GM12875 (cell line): Measurements from ENCODE around the gene RAD51D.

ENCODE experiments used
- H3K4me3 ChIP-seq: one replicate; pipeline ENCODE4 v1.5.1; 2011; ENCODE audit warnings: low read depth, low read length, control low read depth
- TF ChIP-seq, protein P1 (sequence below): IDR thresholded peaks from 2 replicates; pipeline ENCODE4 v1.5.1; 2011; ENCODE audit warnings: low read depth, mild to moderate bottlenecking, control low read depth, inconsistent platforms, low read length, moderate library complexity, borderline replicate concordance; ENCODE audit not compliant: insufficient read depth

The RAD51D gene

DNA sequence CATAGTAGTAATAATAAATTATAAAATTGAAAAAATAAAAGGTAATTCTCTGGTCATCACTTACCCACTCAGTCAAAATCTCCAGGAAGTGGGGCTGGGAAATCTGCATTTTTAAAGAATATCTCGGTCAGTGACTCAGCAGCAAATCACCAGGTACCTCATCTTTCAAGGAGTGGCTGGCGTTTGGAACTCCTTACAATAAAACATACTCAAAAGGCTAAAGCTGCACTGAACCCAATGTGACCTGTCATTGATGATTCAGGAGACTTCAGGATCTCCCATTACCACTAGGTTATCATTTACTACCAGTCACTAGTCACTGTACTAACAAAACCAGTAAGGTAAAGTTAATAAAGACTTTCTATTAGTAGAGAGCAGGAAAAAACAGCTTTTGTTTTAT is 34.7 kb downstream of the RAD51D start:
- no peak overlapping the region for H3K4me3 ChIP-seq
- TF ChIP-seq, protein P1, sequence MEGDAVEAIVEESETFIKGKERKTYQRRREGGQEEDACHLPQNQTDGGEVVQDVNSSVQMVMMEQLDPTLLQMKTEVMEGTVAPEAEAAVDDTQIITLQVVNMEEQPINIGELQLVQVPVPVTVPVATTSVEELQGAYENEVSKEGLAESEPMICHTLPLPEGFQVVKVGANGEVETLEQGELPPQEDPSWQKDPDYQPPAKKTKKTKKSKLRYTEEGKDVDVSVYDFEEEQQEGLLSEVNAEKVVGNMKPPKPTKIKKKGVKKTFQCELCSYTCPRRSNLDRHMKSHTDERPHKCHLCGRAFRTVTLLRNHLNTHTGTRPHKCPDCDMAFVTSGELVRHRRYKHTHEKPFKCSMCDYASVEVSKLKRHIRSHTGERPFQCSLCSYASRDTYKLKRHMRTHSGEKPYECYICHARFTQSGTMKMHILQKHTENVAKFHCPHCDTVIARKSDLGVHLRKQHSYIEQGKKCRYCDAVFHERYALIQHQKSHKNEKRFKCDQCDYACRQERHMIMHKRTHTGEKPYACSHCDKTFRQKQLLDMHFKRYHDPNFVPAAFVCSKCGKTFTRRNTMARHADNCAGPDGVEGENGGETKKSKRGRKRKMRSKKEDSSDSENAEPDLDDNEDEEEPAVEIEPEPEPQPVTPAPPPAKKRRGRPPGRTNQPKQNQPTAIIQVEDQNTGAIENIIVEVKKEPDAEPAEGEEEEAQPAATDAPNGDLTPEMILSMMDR = no peak

DNA sequence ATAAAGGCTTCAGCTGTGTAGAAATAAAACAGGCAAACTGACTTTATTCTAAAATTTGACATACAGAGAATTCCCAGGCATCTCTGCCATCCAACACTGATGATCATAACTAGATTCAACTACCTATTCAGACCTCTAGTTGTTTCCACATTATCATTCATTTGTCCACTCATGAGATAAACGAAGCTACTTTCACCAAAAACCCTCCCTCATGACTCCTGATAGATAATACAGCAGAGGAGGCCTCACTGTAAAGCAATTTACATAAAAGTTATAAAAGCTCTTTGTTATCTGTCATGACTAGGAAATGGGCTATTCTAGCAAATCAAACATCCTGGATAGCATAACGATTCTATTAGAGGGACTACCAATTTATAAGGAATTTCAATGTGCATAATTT is 36.6 kb downstream of the RAD51D start:
- no peak overlapping the region for H3K4me3 ChIP-seq
- TF ChIP-seq, protein P1 = no peak

DNA sequence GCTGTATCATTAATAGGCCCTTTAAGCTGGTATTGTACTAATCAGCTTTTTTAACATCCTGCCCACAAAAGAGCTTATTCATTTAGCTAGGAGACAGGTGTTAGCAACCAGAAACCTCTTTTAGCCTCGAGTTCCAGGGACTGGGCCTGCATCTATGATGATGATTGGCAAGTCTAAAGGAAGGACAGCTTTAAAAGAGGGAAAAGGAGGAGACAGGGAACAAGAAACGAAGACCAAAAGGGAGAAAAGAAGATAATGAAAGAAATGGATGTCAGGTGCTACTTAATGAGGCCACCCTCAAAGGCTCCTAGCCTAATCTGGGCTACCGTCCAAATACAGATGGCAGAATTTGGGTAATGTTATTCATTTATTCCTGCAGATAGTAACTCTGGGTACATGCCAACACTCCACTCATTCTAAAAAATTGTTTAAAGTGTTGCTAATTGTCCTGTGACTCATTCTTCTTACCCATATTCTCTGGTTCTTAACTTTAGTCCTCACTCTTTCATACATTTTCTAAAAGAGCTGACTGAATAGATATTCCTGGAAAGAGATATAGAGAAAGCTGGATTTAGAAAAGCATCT is 37.5 kb downstream of the RAD51D start:
- no peak overlapping the region for H3K4me3 ChIP-seq
- TF ChIP-seq, protein P1 = no peak

DNA sequence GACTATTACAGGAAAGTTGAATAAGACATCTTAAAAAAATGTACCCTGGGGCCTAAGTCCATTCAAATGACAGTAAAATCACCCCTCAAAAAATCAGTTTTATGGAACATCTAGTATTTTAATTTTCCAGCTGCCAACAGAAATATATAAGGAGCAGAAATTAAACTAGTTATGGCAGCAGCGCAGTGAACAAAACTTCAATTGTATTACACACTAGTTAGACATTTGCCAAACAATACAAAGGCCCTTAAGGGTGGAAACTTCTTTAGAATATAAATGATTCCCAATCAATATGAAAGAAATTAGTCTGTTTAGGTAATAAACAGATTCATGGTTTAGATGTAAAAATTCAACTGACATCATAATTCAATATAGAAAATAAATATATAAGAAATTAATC is 38.0 kb downstream of the RAD51D start:
- H3K4me3 ChIP-seq = no peak overlapping the region
- TF ChIP-seq, protein P1 = no peak

DNA sequence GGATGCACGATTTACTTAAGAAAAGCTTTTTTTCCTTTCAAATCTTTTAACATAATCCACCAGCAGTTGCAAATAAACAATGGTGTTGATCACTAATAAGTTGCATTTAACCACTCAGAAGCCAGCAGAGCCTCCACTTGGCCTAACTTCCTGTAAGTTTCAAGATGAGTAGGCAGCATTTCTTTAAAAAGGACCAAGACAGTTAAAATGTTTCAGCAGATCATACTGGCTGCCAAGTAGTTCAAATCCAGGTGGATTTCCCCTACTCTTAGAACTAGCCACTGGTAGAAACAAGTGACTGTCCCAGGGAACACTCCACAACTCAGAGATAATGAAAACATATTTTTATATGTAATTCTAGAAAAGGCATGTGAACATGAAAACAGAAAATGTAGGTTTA is 39.1 kb downstream of the RAD51D start:
- TF ChIP-seq, protein P1 = no peak

DNA sequence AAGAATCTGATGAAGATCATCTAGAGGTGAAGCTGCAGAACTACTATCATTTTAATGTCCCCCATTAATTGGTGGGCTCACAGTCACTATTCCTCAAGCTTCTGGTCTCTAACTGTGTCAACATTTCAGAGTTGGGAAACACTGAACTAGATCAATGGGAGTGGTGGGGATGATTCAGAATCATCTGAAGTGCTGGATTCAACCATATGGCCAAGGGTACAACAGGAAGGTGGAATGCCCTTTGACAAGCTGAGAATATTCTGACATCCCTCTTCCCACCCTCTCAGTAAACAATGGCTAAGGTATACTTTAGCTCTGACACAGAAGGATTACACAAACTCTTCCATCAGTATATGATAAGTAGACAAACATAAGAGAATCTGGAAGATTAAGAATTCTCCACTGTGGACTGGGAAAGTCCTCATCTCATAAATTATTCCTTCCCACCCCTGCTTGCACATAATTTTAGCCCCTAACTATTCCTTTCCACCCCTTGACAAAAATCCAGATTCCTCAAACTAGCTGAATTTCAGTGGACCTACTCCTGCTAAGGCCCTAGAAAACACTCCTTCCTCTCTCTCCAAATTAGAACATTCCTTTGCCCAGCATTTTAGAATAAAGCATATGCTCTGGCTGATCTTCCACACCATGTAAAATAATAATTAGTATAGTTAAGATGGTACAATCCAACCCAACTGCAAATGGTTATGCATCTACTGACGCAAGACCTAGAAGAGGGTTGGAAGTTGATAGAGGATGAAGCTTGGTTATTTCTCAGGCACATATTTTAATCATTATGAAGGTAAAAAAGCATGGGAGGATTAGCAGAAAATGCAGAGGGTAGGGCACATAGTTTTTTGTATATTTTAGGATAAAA is 39.9 kb downstream of the RAD51D start:
- TF ChIP-seq, protein P1 = no peak
- H3K4me3 ChIP-seq = no peak overlapping the region

More for the DNA sequence above, 39.1 kb downstream of the RAD51D start:
- no peak overlapping the region for H3K4me3 ChIP-seq

DNA sequence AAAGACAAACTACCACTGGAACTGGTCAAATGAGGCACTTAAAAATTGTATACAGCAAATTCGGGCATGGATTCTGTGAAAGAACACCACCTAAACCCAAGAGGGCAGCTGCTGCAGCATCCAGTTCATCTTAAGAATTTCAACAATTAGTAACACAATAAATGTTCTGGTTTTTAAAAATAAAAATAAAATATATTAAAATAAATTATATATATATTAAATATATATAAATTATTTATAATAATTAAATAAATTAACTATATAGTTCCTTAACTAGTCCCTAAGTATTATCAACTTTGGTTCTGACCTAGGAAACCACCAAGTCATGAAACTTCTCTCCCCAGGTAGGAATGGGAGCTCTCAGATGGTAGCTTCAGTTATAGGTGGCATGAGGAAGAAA is 42.8 kb downstream of the RAD51D start:
- TF ChIP-seq, protein P1 = no peak
- no peak overlapping the region for H3K4me3 ChIP-seq
